GM12864 (cell line): ENCODE measurements around the gene ISLR2.

Experiments
- DNase-seq: peaks from one replicate; pipeline ENCODE4 v3.0.0-alpha.2; 2011; ENCODE audit warnings: low read depth
- H3K4me3 ChIP-seq: 2 replicates; pipeline ENCODE4 v1.5.1; 2011; ENCODE audit warnings: mild to moderate bottlenecking, low read depth, low read length, control low read depth
- TF ChIP-seq, protein P1 (sequence below): IDR thresholded peaks from 2 replicates; pipeline ENCODE4 v1.5.1; 2011; ENCODE audit warnings: low read depth, mild to moderate bottlenecking, moderate library complexity, low read length, control low read depth, inconsistent platforms; ENCODE audit errors: missing control alignments

The ISLR2 gene

GRCh38 chr15:74120426-74120825, 10.0 kb upstream of the ISLR2 start:
- TF ChIP-seq, protein P1, sequence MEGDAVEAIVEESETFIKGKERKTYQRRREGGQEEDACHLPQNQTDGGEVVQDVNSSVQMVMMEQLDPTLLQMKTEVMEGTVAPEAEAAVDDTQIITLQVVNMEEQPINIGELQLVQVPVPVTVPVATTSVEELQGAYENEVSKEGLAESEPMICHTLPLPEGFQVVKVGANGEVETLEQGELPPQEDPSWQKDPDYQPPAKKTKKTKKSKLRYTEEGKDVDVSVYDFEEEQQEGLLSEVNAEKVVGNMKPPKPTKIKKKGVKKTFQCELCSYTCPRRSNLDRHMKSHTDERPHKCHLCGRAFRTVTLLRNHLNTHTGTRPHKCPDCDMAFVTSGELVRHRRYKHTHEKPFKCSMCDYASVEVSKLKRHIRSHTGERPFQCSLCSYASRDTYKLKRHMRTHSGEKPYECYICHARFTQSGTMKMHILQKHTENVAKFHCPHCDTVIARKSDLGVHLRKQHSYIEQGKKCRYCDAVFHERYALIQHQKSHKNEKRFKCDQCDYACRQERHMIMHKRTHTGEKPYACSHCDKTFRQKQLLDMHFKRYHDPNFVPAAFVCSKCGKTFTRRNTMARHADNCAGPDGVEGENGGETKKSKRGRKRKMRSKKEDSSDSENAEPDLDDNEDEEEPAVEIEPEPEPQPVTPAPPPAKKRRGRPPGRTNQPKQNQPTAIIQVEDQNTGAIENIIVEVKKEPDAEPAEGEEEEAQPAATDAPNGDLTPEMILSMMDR, result no peak
- DNase-seq, result no peak
- H3K4me3 ChIP-seq, result no peak overlapping the region

DNA sequence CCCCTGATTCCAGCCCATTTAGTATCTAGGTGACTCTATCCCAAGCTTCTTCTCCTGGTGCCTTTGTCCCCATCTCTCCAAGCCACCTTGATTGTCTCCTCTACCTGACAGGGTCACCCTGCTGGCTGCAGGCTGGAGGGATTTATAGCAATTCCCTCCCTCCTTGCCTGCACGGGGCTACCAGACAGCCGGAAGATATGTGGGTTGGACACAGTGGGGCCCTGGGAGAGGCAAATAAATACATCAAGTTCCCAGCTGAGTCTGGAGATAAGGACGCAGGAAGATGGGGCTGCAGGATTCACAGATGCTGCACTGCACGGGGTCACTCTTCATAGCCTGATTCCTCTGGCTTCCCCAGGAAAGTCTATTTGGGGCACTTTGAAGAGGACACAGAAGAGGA, 9.3 kb upstream of the ISLR2 start:
- TF ChIP-seq, protein P1, result no peak
- no peak for DNase-seq
- no peak overlapping the region for H3K4me3 ChIP-seq

- H3K4me3 ChIP-seq, result no peak overlapping the region
- DNase-seq, result no peak
- TF ChIP-seq, protein P1, result no peak
Observed at GRCh38 chr15:74121858-74122257, 8.5 kb upstream of the ISLR2 start.

DNA sequence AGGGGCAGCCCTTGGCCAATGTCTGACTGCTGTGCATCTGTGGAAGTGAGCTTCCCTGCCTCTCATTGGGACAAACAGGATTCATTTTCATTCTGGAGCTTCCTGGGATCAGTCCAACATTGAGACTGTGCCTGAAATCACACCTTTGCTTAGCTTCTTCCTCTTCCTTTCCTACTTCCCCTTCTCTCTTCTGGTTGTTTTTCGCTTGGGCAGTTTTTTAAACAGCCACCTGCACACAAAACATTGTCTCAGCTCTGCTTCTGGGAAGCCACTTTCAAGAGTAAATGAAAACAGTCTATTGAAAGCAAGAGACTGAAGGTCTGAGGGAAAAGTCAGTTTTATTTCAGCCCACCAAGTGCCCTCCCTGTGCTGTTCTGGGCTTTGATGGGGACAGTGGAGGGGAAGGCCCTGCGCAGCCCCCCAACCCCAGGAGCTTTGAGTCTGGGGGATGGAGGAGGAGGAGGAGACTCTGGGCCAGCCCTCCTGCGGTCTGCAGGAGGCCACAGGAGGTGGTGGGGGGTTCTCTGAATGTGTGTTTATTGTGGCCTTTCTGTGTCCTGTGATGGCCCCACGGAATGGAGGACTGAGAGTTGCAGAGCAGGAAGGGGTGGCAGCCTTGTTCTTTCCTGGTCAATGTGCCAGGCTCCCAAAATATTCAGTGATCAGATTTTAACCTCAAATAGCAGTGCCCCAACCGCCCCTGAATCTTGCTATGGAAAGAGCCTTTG, 7.8 kb upstream of the ISLR2 start:
- DNase-seq, result no peak
- no peak overlapping the region for H3K4me3 ChIP-seq
- TF ChIP-seq, protein P1, result no peak

- no peak for DNase-seq
- TF ChIP-seq, protein P1, result no peak
- no peak overlapping the region for H3K4me3 ChIP-seq
Observed at GRCh38 chr15:74123131-74123429, 7.3 kb upstream of the ISLR2 start.

DNA sequence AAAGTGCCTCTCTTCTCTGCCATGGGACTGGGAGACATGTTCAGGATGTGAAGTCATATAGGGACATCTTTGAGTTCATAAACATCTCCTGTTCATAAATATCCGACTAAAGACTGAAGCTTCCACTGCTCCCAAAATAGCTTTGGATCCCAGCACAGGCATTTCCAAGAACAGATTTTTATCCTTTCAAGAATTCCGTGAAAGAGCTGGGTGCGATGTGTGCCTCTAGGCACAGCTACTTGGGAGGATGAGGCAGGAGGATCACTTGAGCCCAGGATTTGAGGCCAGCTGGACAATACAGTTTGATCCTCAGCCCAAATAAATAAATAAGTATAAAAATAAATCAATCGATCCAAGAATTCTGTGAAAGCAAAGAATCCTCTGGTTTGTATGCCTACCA, 6.7 kb upstream of the ISLR2 start:
- H3K4me3 ChIP-seq, result no peak overlapping the region
- DNase-seq, result no peak
- TF ChIP-seq, protein P1, result no peak

- DNase-seq, result no peak
- TF ChIP-seq, protein P1, result no peak
- H3K4me3 ChIP-seq, result no peak overlapping the region
Observed at GRCh38 chr15:74124196-74124595, 6.2 kb upstream of the ISLR2 start.
